ENCODE measurements around the gene MEGF6.

MEGF6 gene

DNA sequence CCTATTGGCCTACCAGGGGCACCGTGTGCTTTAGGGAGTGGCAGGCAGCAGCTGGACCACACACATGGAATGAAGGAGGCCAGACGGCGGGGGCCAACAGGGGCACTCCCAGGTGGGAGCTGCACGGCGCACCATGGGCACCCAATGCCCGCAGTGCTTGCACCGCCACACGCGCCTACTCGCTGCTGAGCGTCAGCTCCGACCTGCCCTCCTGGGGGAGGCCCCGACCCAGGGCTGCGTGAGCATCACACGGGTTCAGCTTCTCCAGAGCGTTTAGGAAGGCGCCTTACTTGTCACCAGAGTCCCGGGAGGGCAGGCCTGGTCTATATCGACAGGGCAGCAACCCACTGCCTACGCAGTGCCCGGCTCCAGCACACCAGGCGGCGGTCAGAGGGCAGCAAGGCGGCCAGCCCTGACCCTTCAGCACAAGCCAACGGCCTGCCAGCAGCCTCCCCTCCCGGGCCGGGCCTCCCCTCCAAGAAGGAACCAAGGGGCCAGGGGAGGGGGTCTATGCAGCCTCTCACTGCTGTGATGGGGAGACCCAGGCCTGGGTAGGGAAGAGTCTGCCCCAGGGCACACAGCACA is 91.9 kb downstream of the MEGF6 start:
- in situ Hi-C loops (cut with MboI; ENCODE audit: low sequenced_read_pairs, unreplicated experiment), result no loop called here
- TF ChIP-seq CTCF (IDR thresholded peaks at IDR 0.05; ENCODE audit: borderline replicate concordance, control extremely low read depth, extremely low read depth, insufficient read depth, missing control alignments), result no peak
- DNase-seq (ENCODE audit: low spot score), result no peak

DNA sequence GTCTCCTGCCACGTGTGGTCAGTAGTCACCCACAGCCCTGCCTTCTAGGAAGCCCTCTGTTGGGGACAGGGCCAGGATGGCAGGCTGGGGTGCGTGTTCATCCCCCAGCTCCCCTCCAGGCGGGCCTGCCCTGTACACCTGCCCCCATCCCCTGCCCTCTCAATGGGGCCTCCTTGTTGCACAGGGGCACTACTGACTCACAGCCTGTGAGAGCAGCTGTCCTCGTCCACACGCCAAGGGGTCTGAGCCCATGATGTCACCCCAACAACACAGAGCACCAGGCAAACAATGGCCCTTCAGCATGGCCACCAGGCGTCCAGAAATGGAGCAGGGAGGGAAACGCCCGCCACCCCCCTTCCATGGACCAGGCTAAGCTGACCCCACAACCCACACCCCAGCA is 92.6 kb downstream of the MEGF6 start:
- in situ Hi-C loops (cut with MboI; ENCODE audit: low sequenced_read_pairs, unreplicated experiment), result no loop called here
- no peak for TF ChIP-seq CTCF (IDR thresholded peaks at IDR 0.05; ENCODE audit: borderline replicate concordance, control extremely low read depth, extremely low read depth, insufficient read depth, missing control alignments)
- no peak for DNase-seq (ENCODE audit: low spot score)

- DNase-seq (ENCODE audit: low spot score), result no peak
- TF ChIP-seq CTCF (IDR thresholded peaks at IDR 0.05; ENCODE audit: borderline replicate concordance, control extremely low read depth, extremely low read depth, insufficient read depth, missing control alignments), result peak; percentile 39
- in situ Hi-C loops (cut with MboI; ENCODE audit: low sequenced_read_pairs, unreplicated experiment), result no loop called here
Measured at GRCh38 chr1:3518256-3518655, 93.1 kb downstream of the MEGF6 start.

DNA sequence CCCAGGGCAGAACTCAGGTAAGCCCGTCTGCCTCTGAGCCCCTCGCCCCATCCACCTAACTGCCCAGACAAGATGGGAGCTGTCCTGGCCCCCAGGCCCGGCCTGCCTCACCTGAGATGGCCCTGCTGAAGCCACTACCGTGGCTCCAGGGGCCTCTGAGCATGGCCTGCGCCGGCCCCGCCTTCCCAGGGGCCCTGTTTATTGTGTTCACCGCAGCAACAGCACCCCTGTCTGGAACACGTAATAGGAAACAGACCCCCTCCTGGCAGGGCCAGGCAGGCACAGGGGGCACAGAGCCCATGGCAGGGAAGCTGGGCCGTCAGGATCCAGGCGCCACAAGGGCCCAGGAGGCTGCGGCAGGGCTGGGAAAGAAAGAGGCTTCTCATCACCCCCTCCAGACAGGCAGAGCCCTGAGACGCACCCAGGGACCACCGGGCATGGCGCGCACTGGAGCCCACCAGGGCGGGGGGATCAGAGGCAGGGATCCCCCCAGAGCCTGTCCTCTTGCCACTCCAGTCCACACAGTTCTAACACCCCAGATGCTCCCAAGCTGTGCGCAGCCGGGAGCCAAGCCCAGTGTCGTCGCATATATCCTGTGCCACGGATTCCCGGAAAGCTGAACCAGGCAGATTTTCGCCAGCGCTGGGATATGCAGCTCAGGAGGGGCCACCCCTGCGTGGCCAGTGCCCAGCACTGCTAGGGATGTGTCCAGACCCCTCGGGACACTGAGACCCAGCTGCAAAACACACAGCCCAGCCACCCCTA is 94.2 kb downstream of the MEGF6 start:
- no peak for DNase-seq (ENCODE audit: low spot score)
- in situ Hi-C loops (cut with MboI; ENCODE audit: low sequenced_read_pairs, unreplicated experiment), result no loop called here
- TF ChIP-seq CTCF (IDR thresholded peaks at IDR 0.05; ENCODE audit: borderline replicate concordance, control extremely low read depth, extremely low read depth, insufficient read depth, missing control alignments), result no peak

GRCh38 chr1:3516481-3516869 is 94.8 kb downstream of the MEGF6 start:
- no peak for DNase-seq (ENCODE audit: low spot score)
- TF ChIP-seq CTCF (IDR thresholded peaks at IDR 0.05; ENCODE audit: borderline replicate concordance, control extremely low read depth, extremely low read depth, insufficient read depth, missing control alignments), result no peak
- in situ Hi-C loops (cut with MboI; ENCODE audit: low sequenced_read_pairs, unreplicated experiment), result no loop called here

DNA sequence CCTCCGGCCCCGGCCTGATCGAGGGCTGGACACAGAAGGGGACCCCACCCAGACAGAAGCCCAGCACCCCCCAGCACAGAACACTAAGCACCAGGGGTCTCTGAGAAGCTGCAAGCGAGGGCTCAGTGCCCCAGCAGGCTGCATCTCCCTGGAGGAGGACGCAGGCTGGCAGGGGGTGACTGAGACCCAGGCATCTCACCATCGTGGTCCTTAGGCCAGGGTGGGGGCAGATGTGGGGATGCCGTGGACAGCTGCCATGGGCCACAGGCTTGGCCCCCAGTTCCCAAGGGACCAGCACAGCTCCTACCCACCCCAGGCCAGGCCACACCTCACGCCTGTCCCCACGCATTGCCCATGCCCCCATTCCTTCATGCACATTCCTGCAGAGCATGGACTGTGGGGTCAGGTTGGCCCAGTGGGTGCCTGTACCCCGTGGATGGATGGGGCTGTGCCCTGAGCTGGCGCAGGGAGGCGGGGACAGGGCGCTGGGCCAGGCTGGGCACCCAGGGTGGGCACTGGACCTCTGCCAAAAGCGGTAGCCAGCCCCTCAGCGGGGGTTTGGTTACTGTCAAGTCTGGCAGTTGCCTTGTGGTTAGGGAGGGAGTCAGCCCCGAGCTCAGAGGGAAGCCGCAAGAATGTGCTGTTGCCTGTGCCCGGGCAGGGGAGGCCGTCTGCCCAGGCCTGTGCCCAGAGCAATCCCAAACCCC is 95.4 kb downstream of the MEGF6 start:
- in situ Hi-C loops (cut with MboI; ENCODE audit: low sequenced_read_pairs, unreplicated experiment), result no loop called here
- no peak for TF ChIP-seq CTCF (IDR thresholded peaks at IDR 0.05; ENCODE audit: borderline replicate concordance, control extremely low read depth, extremely low read depth, insufficient read depth, missing control alignments)
- DNase-seq (ENCODE audit: low spot score), result no peak
